ENCODE measurements around the gene CASP7. TPM values are rescaled to one million over a fixed set of nuclear protein-coding genes. Genes with fewer than 3 reads are reported as not detected.

CASP7 gene
- total and polyA plus RNA-seq, 2 donors from 2014 or later: 18.9 to 19.0 TPM

DNA sequence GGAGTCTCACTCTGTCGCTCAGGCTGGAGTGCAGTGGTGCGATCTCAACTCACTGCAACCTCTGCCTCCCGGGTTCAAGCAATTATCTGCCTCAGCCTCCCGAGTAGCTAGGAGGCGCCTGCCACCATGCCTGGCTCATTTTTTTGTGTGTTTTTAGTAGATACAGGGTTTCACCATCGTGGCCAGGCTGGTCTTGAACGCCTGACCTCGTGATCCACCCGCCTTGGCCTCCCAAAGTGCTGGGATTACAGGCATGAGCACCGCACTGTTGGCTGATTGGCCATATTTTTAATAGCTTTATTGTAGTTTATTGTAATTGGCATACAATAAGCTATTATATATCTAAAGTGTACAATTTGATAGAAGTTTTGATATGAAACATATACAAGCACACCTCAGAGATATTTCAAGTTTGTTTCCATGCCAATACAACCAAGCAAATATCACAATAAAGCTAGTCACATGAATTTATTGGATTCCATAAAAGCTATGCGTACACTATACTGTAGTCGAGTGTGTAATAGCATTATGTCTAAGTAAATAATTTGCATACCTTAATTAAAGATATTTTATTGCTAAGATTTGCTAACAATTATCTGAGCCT lies 77.3 kb downstream of the CASP7 start:
- H3K9me3 ChIP-seq (ENCODE audit: control insufficient read depth in 2 of 3, insufficient read depth in 1 of 3, low read length in 3 of 3): no peaks in the 10 kb centered on the region
- intact Hi-C loops (cut with DNase I): no loop called here
- no peaks in the 10 kb centered on the region for H3K36me3 ChIP-seq (ENCODE audit: control insufficient read depth in 2 of 3, insufficient read depth in 3 of 3, low read length in 3 of 3)
- H3K4me1 ChIP-seq (ENCODE audit: control insufficient read depth in 2 of 3, insufficient read depth in 2 of 3, low read depth in 1 of 3, low read length in 3 of 3): no peaks in the 10 kb centered on the region
- no peak overlapping the region for H3K9ac ChIP-seq (ENCODE audit: low read length in 3 of 3)
- DNase-seq: no peak
- H3K27ac ChIP-seq (ENCODE audit: low read depth in 2 of 2, low read length in 2 of 2): no peak overlapping the region
- no peaks in the 10 kb centered on the region for H3K27me3 ChIP-seq (ENCODE audit: control insufficient read depth, insufficient read depth, low read length)
- H3K4me3 ChIP-seq (ENCODE audit: low read length in 3 of 3): no peak overlapping the region
- TF ChIP-seq, protein P1, sequence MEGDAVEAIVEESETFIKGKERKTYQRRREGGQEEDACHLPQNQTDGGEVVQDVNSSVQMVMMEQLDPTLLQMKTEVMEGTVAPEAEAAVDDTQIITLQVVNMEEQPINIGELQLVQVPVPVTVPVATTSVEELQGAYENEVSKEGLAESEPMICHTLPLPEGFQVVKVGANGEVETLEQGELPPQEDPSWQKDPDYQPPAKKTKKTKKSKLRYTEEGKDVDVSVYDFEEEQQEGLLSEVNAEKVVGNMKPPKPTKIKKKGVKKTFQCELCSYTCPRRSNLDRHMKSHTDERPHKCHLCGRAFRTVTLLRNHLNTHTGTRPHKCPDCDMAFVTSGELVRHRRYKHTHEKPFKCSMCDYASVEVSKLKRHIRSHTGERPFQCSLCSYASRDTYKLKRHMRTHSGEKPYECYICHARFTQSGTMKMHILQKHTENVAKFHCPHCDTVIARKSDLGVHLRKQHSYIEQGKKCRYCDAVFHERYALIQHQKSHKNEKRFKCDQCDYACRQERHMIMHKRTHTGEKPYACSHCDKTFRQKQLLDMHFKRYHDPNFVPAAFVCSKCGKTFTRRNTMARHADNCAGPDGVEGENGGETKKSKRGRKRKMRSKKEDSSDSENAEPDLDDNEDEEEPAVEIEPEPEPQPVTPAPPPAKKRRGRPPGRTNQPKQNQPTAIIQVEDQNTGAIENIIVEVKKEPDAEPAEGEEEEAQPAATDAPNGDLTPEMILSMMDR (IDR thresholded peaks at IDR 0.05; ENCODE audit: borderline replicate concordance, extremely low read depth, insufficient read depth): no peak
- no peak for FAIRE-seq

- no peaks in the 10 kb centered on the region for H3K27me3 ChIP-seq (ENCODE audit: control insufficient read depth, insufficient read depth, low read length)
- H3K27ac ChIP-seq (ENCODE audit: low read depth in 2 of 2, low read length in 2 of 2): no peak overlapping the region
- no peaks in the 10 kb centered on the region for H3K9me3 ChIP-seq (ENCODE audit: control insufficient read depth in 2 of 3, insufficient read depth in 1 of 3, low read length in 3 of 3)
- no peak overlapping the region for H3K9ac ChIP-seq (ENCODE audit: low read length in 3 of 3)
- TF ChIP-seq, protein P1 (IDR thresholded peaks at IDR 0.05; ENCODE audit: borderline replicate concordance, extremely low read depth, insufficient read depth): no peak
- FAIRE-seq (no peak), DNase-seq (no peak)
- intact Hi-C loops (cut with DNase I): no loop called here
- no peaks in the 10 kb centered on the region for H3K4me1 ChIP-seq (ENCODE audit: control insufficient read depth in 2 of 3, insufficient read depth in 2 of 3, low read depth in 1 of 3, low read length in 3 of 3)
- H3K36me3 ChIP-seq (ENCODE audit: control insufficient read depth in 2 of 3, insufficient read depth in 3 of 3, low read length in 3 of 3): no peaks in the 10 kb centered on the region
- H3K4me3 ChIP-seq (ENCODE audit: low read length in 3 of 3): no peak overlapping the region
Observed at GRCh38 chr10:113762083-113762482, 82.4 kb downstream of the CASP7 start.

DNA sequence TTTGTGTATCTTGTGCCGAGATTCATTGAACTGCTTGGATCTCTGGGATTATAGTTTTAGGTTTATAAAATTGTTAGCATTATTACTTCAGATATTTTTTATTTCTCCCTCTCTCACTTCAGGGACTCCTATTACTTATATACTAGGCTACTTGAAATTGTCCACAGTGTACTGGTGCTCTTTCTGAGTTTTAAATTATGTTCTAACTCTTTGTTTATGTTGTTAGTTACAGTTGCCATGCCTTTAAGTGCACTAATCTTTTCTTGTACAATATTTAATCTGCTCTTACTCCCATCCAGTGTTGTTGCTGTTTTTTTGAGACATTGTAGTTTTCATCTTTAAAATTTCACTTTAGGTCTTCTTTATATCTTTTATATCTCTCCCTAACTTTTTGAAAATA lies 84.9 kb downstream of the CASP7 start:
- FAIRE-seq: no peak
- H3K36me3 ChIP-seq (ENCODE audit: control insufficient read depth in 2 of 3, insufficient read depth in 3 of 3, low read length in 3 of 3): no peaks in the 10 kb centered on the region
- H3K9ac ChIP-seq (ENCODE audit: low read length in 3 of 3): no peak overlapping the region
- H3K9me3 ChIP-seq (ENCODE audit: control insufficient read depth in 2 of 3, insufficient read depth in 1 of 3, low read length in 3 of 3): no peaks in the 10 kb centered on the region
- intact Hi-C loops (cut with DNase I): no loop called here
- DNase-seq: no peak
- TF ChIP-seq, protein P1 (IDR thresholded peaks at IDR 0.05; ENCODE audit: borderline replicate concordance, extremely low read depth, insufficient read depth): no peak
- H3K4me3 ChIP-seq (ENCODE audit: low read length in 3 of 3): no peak overlapping the region
- H3K27me3 ChIP-seq (ENCODE audit: control insufficient read depth, insufficient read depth, low read length): no peaks in the 10 kb centered on the region
- no peaks in the 10 kb centered on the region for H3K4me1 ChIP-seq (ENCODE audit: control insufficient read depth in 2 of 3, insufficient read depth in 2 of 3, low read depth in 1 of 3, low read length in 3 of 3)
- no peak overlapping the region for H3K27ac ChIP-seq (ENCODE audit: low read depth in 2 of 2, low read length in 2 of 2)

- Histone ChIP-seq H3K9me3 (ENCODE audit: control insufficient read depth in 2 of 3, insufficient read depth in 1 of 3, low read length in 3 of 3) (no peaks in the 10 kb centered on the region), H3K36me3 (ENCODE audit: control insufficient read depth in 2 of 3, insufficient read depth in 3 of 3, low read length in 3 of 3) (no peaks in the 10 kb centered on the region), H3K4me3 (ENCODE audit: low read length in 3 of 3) (no peak overlapping the region), H3K27ac (ENCODE audit: low read depth in 2 of 2, low read length in 2 of 2) (no peak overlapping the region), H3K4me1 (ENCODE audit: control insufficient read depth in 2 of 3, insufficient read depth in 2 of 3, low read depth in 1 of 3, low read length in 3 of 3) (no peaks in the 10 kb centered on the region), H3K27me3 (ENCODE audit: control insufficient read depth, insufficient read depth, low read length) (no peaks in the 10 kb centered on the region), H3K9ac (ENCODE audit: low read length in 3 of 3) (no peak overlapping the region)
- TF ChIP-seq, protein P1 (IDR thresholded peaks at IDR 0.05; ENCODE audit: borderline replicate concordance, extremely low read depth, insufficient read depth): no peak
- intact Hi-C loops (cut with DNase I): no loop called here
- DNase-seq (no peak), FAIRE-seq (no peak)
Observed at GRCh38 chr10:113765910-113766309, 86.2 kb downstream of the CASP7 start.

Measured in kidney (tissue), 14 donors.